HFFc6 (cell line): ENCODE data around the gene EYA4. TPM values are rescaled to one million over a fixed set of nuclear protein-coding genes. Genes with fewer than 3 reads are reported as not detected.

Experiments
- DNase-seq: peaks from one replicate; pipeline ENCODE4 v3.0.0-alpha.2; 2018
- H3K27ac Mint-ChIP-seq: 2 replicates; pipeline ENCODE4 v1.8.0; 2020; ENCODE audit warnings: mild to moderate bottlenecking, mixed read lengths
- H3K27me3 Mint-ChIP-seq: 2 replicates; pipeline ENCODE4 v1.8.0; 2021; ENCODE audit warnings: mild to moderate bottlenecking, moderate library complexity, mixed read lengths; ENCODE audit not compliant: insufficient read depth
- H3K36me3 Mint-ChIP-seq: 2 replicates; pipeline ENCODE4 v1.8.0; 2021; ENCODE audit warnings: low read depth, mixed read lengths
- H3K4me1 Mint-ChIP-seq: 2 replicates; pipeline ENCODE4 v1.8.0; 2020; ENCODE audit warnings: low read depth, mixed read lengths
- H3K4me3 Mint-ChIP-seq: 2 replicates; pipeline ENCODE4 v1.8.0; 2020; ENCODE audit warnings: mild to moderate bottlenecking, moderate library complexity, mixed read lengths
- H3K9me3 Mint-ChIP-seq: 2 replicates; pipeline ENCODE4 v1.8.0; 2020; ENCODE audit warnings: mild to moderate bottlenecking, mixed read lengths
- CTCF ChIP-seq: fragments of 200-600 bp; sonication (generic); IDR thresholded peaks from 2 replicates; pipeline ENCODE4 v1.5.0; 2021; ENCODE audit warnings: antibody characterized with exemption, mild to moderate bottlenecking
- total RNA-seq, 6 experiments: library from RNA; stranded (reverse); fragmentation: NEBNext Ultra II Directional; extraction: Animal tissue kit (Norgen Biotek cat#: 25700); gene quantifications; 2 replicates in 1 of 6; 3 replicates in 5 of 6; pipeline ENCODE4 v1.2.3, GENCODE V29; 2021

EYA4 gene
- total RNA-seq, 6 experiments from 2014 or later, result not detected

GRCh38 chr6:133265066-133265465, 23.9 kb downstream of the EYA4 start:
- Mint-ChIP-seq H3K9me3 (peaks cover 20% of the 10 kb centered on the region), H3K4me1 (no peaks in the 10 kb centered on the region), H3K36me3 (no peaks in the 10 kb centered on the region), H3K27me3 (no peaks in the 10 kb centered on the region; the same call in 1 of the 2 replicates), H3K27ac (no peak overlapping the region), H3K4me3 (no peak overlapping the region)
- DNase-seq, result no peak
- TF ChIP-seq CTCF, result no peak

- TF ChIP-seq CTCF, result no peak
- H3K27me3 Mint-ChIP-seq, result no peaks in the 10 kb centered on the region; the same call in 1 of the 2 replicates
- H3K4me1 Mint-ChIP-seq, result no peaks in the 10 kb centered on the region
- peaks cover 14% of the 10 kb centered on the region for H3K9me3 Mint-ChIP-seq
- DNase-seq, result no peak
- H3K27ac Mint-ChIP-seq, result no peak overlapping the region
- H3K4me3 Mint-ChIP-seq, result no peak overlapping the region
- no peaks in the 10 kb centered on the region for H3K36me3 Mint-ChIP-seq
These were observed 25.0 kb downstream of the EYA4 start for GRCh38 chr6:133266186-133266585.

- DNase-seq, result no peak
- Mint-ChIP-seq H3K36me3 (no peaks in the 10 kb centered on the region), H3K4me1 (no peaks in the 10 kb centered on the region), H3K9me3 (peaks cover 12% of the 10 kb centered on the region), H3K4me3 (no peak overlapping the region), H3K27ac (no peak overlapping the region), H3K27me3 (no peaks in the 10 kb centered on the region; the same call in 1 of the 2 replicates)
- TF ChIP-seq CTCF, result no peak
These were observed 27.5 kb downstream of the EYA4 start for GRCh38 chr6:133268621-133269020.

GRCh38 chr6:133274813-133275212, 33.7 kb downstream of the EYA4 start:
- no peak for TF ChIP-seq CTCF
- Mint-ChIP-seq H3K36me3 (no peaks in the 10 kb centered on the region), H3K27ac (no peak overlapping the region), H3K27me3 (no peaks in the 10 kb centered on the region), H3K4me1 (no peaks in the 10 kb centered on the region), H3K4me3 (no peak overlapping the region), H3K9me3 (peaks cover 7% of the 10 kb centered on the region; the same call in 1 of the 2 replicates)
- DNase-seq, result no peak

GRCh38 chr6:133275213-133275612, 34.1 kb downstream of the EYA4 start:
- no peak for TF ChIP-seq CTCF
- DNase-seq, result no peak

More at GRCh38 chr6:133275213-133275612, 34.1 kb downstream of the EYA4 start:
- Mint-ChIP-seq H3K4me3 (no peak overlapping the region), H3K27me3 (no peaks in the 10 kb centered on the region), H3K36me3 (no peaks in the 10 kb centered on the region), H3K4me1 (no peaks in the 10 kb centered on the region), H3K27ac (no peak overlapping the region), H3K9me3 (peaks cover 7% of the 10 kb centered on the region; the same call in 1 of the 2 replicates)
